Endothelial cell of umbilical vein (primary cell): ENCODE measurements around the gene LCE1F. TPM values are rescaled to one million over a fixed set of nuclear protein-coding genes. Genes with fewer than 3 reads are reported as not detected.

Experiments
- BruUV-seq: library from RNA; stranded (reverse); fragments of 400-500 nt; replicated peaks from 2 replicates; lab custom pipeline; 2021; lab: Mats Ljungman, UMichigan
- CTCF ChIA-PET: fragments of 300-600, 350-600 bp; sonication (Branson Sonifier 250); formaldehyde crosslinking; loops from one replicate; lab custom pipeline; 2021; ENCODE audit warnings: antibody characterized with exemption, inconsistent platforms; lab: Charles Lee
- POLR2A ChIA-PET: fragments of 300-600, 350-600 bp; sonication (Branson Sonifier 250); formaldehyde crosslinking; loops from one replicate; lab custom pipeline; 2021; ENCODE audit warnings: antibody characterized with exemption, inconsistent platforms; lab: Charles Lee
- DNase-seq: peaks from one replicate; pipeline ENCODE4 v3.0.0-alpha.2; 2011; ENCODE audit warnings: low read depth, low spot score
- FAIRE-seq: peaks from 2 replicates; lab custom pipeline; 2011; peaks lifted over from hg19 to GRCh38; lab: Jason Lieb, UNC
- H2AFZ ChIP-seq: 2 replicates; pipeline ENCODE4 v1.6.0; 2012; ENCODE audit warnings: low read depth, low read length, control low read depth, inconsistent platforms
- H3K27ac ChIP-seq: 2 replicates; pipeline ENCODE4 v1.5.1; 2011; ENCODE audit warnings: low read depth, mild to moderate bottlenecking, control low read depth, low read length, moderate library complexity; ENCODE audit not compliant: insufficient read depth
- H3K27me3 ChIP-seq, 2 experiments: 2 replicates each; pipeline versions ENCODE4 v1.6.0 to v1.6.1; 2011; ENCODE audit warnings: low read length in 2 of 2, mixed read lengths in 1 of 2; ENCODE audit not compliant: control insufficient read depth in 2 of 2, insufficient read depth in 2 of 2
- H3K36me3 ChIP-seq, 2 experiments: 2 replicates in 1 of 2; 3 replicates in 1 of 2; pipeline ENCODE4 v1.5.1; 2011; ENCODE audit warnings: low read length in 2 of 2, mild to moderate bottlenecking in 1 of 2, moderate library complexity in 1 of 2; ENCODE audit not compliant: control insufficient read depth in 2 of 2, insufficient read depth in 2 of 2; ENCODE audit errors: extremely low read depth in 1 of 2
- H3K4me1 ChIP-seq: 3 replicates; pipeline ENCODE4 v1.5.1; 2011; ENCODE audit warnings: mild to moderate bottlenecking, low read length; ENCODE audit not compliant: control insufficient read depth, insufficient read depth; ENCODE audit errors: extremely low read depth
- H3K4me2 ChIP-seq: 2 replicates; pipeline ENCODE4 v1.6.1; 2011; ENCODE audit warnings: low read length, control low read depth, mixed read lengths; ENCODE audit not compliant: insufficient read depth
- H3K4me3 ChIP-seq, 3 experiments: fragments of 200-600 bp in 1 of 3; sonication (generic), shearing (Covaris generic) in 1 of 3; replicated peaks in 1 of 3; 2 replicates each; pipeline ENCODE4 v1.5.1; 2011 to 2016; ENCODE audit warnings: control low read depth in 3 of 3, low read length in 3 of 3, mild to moderate bottlenecking in 2 of 3, inconsistent platforms in 1 of 3, low read depth in 1 of 3, moderate library complexity in 1 of 3; ENCODE audit not compliant: insufficient read depth in 1 of 3
- H3K79me2 ChIP-seq: 2 replicates; pipeline ENCODE4 v1.6.0; 2012; ENCODE audit warnings: low read length, inconsistent platforms; ENCODE audit not compliant: control insufficient read depth, insufficient read depth
- H3K9ac ChIP-seq: replicated peaks from 2 replicates; pipeline ENCODE3; 2011; ENCODE audit warnings: low read length, control low read depth; ENCODE audit not compliant: insufficient read depth; ENCODE audit errors: extremely low read depth
- H3K9me1 ChIP-seq: replicated peaks from 3 replicates; pipeline ENCODE4 v1.6.0; 2011; ENCODE audit warnings: mild to moderate bottlenecking, low read length; ENCODE audit not compliant: control insufficient read depth, insufficient read depth; ENCODE audit errors: extremely low read depth
- H3K9me3 ChIP-seq: replicated peaks from 2 replicates; pipeline ENCODE4 v1.5.1; 2012; ENCODE audit warnings: low read length, inconsistent platforms; ENCODE audit not compliant: control insufficient read depth, insufficient read depth
- H4K20me1 ChIP-seq: replicated peaks from 2 replicates; pipeline ENCODE3; 2011; ENCODE audit warnings: mild to moderate bottlenecking, low read length; ENCODE audit not compliant: control insufficient read depth, insufficient read depth; ENCODE audit errors: extremely low read depth
- CTCF ChIP-seq, 2 donors: IDR thresholded peaks; 1 replicate in 1 of 2; 2 replicates in 1 of 2; pipeline ENCODE4 v1.5.1; 2011; ENCODE audit warnings: low read length in 2 of 2, mild to moderate bottlenecking in 2 of 2, moderate library complexity in 2 of 2, control low read depth in 1 of 2, inconsistent platforms in 1 of 2, low read depth in 1 of 2; ENCODE audit not compliant: insufficient read depth in 1 of 2; ENCODE audit errors: extremely low read depth in 1 of 2
- EZH2 ChIP-seq: IDR thresholded peaks from 2 replicates; pipeline ENCODE4 v1.6.1; 2012; ENCODE audit warnings: borderline replicate concordance, low read depth, mild to moderate bottlenecking, moderate library complexity, low read length, inconsistent platforms; ENCODE audit not compliant: severe bottlenecking
- FOS ChIP-seq: IDR thresholded peaks from 2 replicates; pipeline ENCODE4 v1.6.1; 2011; ENCODE audit warnings: mild to moderate bottlenecking, low read length, moderate library complexity, borderline replicate concordance; ENCODE audit not compliant: insufficient read depth
- GATA2 ChIP-seq: IDR thresholded peaks from 2 replicates; pipeline ENCODE4 v1.7.0; 2011; ENCODE audit warnings: low read depth, mild to moderate bottlenecking, moderate library complexity, mixed read lengths, low read length; ENCODE audit not compliant: insufficient read length, insufficient read depth
- MAX ChIP-seq: IDR thresholded peaks from 2 replicates; pipeline ENCODE4 v1.6.1; 2011; ENCODE audit not compliant: insufficient read depth, insufficient read length
- dilution Hi-C: fragments of 300-500 bp; cut with MboI; formaldehyde crosslinking; loops from one replicate; pipeline ENCODE4 v1.15.0; 2019; ENCODE audit warnings: low sequenced_read_pairs; ENCODE audit not compliant: extremely low pct_ligation_motif_present
- intact Hi-C: fragments of 100-400 bp; cut with micrococcal nuclease; formaldehyde crosslinking; loops from one replicate; pipeline ENCODE4 v1.10.0; 2022
- polyA plus RNA-seq, 4 experiments: library from polyadenylated mRNA; depleted of rRNA in 3 of 4; stranded (reverse) in 3 of 4; unstranded in 1 of 4; fragments of >200 nt; gene quantifications; 2 replicates each; pipeline versions ENCODE4 v1.2.1 to v1.2.3, GENCODE V29; 2011 to 2012; ENCODE audit warnings: missing spikeins in 1 of 4
- total RNA-seq: library from RNA; stranded (reverse); gene quantifications from 2 replicates; pipeline ENCODE4 v1.2.3, GENCODE V29; 2021

The LCE1F gene
- total and polyA plus RNA-seq, 2 donors (not counting 3 experiments of a cell fraction or from before 2014, with no cell fraction given), result not detected

- intact Hi-C loops (no loop called here), dilution Hi-C loops (no loop called here)
- Histone ChIP-seq H4K20me1 (no peaks in the 10 kb centered on the region), H3K4me1 (no peaks in the 10 kb centered on the region), H3K9ac (no peak overlapping the region), H3K27me3 (no peaks in the 10 kb centered on the region), H3K9me1 (no peaks in the 10 kb centered on the region), H2AFZ (no peak overlapping the region), H3K4me2 (no peak overlapping the region), H3K27ac (no peak overlapping the region), H3K9me3 (no peaks in the 10 kb centered on the region), H3K36me3 (no peaks in the 10 kb centered on the region), H3K4me3 (no peak overlapping the region), H3K79me2 (no peaks in the 10 kb centered on the region)
- ChIA-PET CTCF (interaction anchor here (0.9 kb wide), 1 partner anchor 11 kb away, joined by 3 read pairs; no protein-coding TSS in a partner anchor), POLR2A (no interaction called here)
- FAIRE-seq, result no peak
- BruUV-seq, result no TSS peak
- no peak for TF ChIP-seq GATA2
- TF ChIP-seq MAX, result no peak
- no peak for TF ChIP-seq EZH2
- no peak for TF ChIP-seq FOS
- TF ChIP-seq CTCF (IDR thresholded peaks at IDR 0.05; ENCODE audit: extremely low read depth in 1 of 2, insufficient read depth in 1 of 2, low read depth in 1 of 2, low read length in 2 of 2), result no peak
- DNase-seq, result no peak
Measured at GRCh38 chr1:152768847-152769533, 6.0 kb upstream of the LCE1F start.
